Adipose tissue (tissue), 3 donors: ENCODE results near the gene ZSCAN20. TPM values are rescaled to one million over a fixed set of nuclear protein-coding genes. Genes with fewer than 3 reads are reported as not detected.

Experiments used
- H3K27ac ChIP-seq: one replicate; pipeline ENCODE4 v1.5.1; 2013; ENCODE audit warnings: low read depth, low read length
- WGBS, 3 donors: extraction: QIAGEN DNeasy Blood & Tissue Kit; methylation state at CpG; one replicate each; pipeline ENCODE4 v1.1.7; 2013; 5-methylcytosine and 5-hydroxymethylcytosine counted together
- polyA plus RNA-seq, 3 donors: library from polyadenylated mRNA; stranded (reverse); fragments of 200-250 nt; gene quantifications; one replicate each; pipeline ENCODE4 v1.2.3, GENCODE V29; 2013
- donor health status: healthy with polysubstance abuse.
- donor health status: Bipolar disorder and iron deficiency.
- donor health status: healthy.

ZSCAN20 gene
- 1 to 10 TPM in 1 of 3 donors, under 1 TPM in 2; 0.52 to 2.0 (median 0.64) TPM for polyA plus RNA-seq

GRCh38 chr1:33472269-33472980 lies at the start of gene ZSCAN20:
ZSCAN20 (plus strand) TSS chr1:33472645; CDS start chr1:33479289, 6,644 bp downstream.
- no peak within 1 kb of the TSS for H3K27ac ChIP-seq
- WGBS, 3 donors, result 1% methylated on average over 38 of the region's 38 CpGs

GRCh38 chr1:33424205-33424604 lies 48.2 kb upstream of the ZSCAN20 start:
- no peak overlapping the region for H3K27ac ChIP-seq
- WGBS, 3 donors, result 50 to 91% (median 86%) methylated on average over 4 of the region's 4 CpGs

GRCh38 chr1:33424610-33425009 lies 47.8 kb upstream of the ZSCAN20 start:
- WGBS, 3 donors, result 75 to 90% (median 89%) methylated on average over 2 of the region's 2 CpGs
- H3K27ac ChIP-seq, result no peak overlapping the region

- no peak overlapping the region for H3K27ac ChIP-seq
- WGBS, 3 donors, result 92 to 94% (median 93%) methylated on average over 2 of the region's 2 CpGs
Observed at GRCh38 chr1:33425900-33426299, 46.5 kb upstream of the ZSCAN20 start.

GRCh38 chr1:33426916-33427315 lies 45.5 kb upstream of the ZSCAN20 start:
- WGBS, 3 donors, result 31 to 87% (median 83%) methylated on average over 3 of the region's 3 CpGs

GRCh38 chr1:33428661-33429060 lies 43.8 kb upstream of the ZSCAN20 start:
- H3K27ac ChIP-seq, result no peak overlapping the region
- 93 to 100% (median 97%) methylated on average over 2 of the region's 2 CpGs for WGBS, 3 donors

More at GRCh38 chr1:33426916-33427315, 45.5 kb upstream of the ZSCAN20 start:
- no peak overlapping the region for H3K27ac ChIP-seq

- WGBS, 3 donors, result 89 to 90% (median 89%) methylated on average over 2 of the region's 2 CpGs
- no peak overlapping the region for H3K27ac ChIP-seq
Observed at GRCh38 chr1:33429332-33429731, 43.1 kb upstream of the ZSCAN20 start.

GRCh38 chr1:33429856-33430691 lies 42.4 kb upstream of the ZSCAN20 start:
- 4 to 12% (median 11%) methylated on average over 45 to 54 of the region's 54 CpGs for WGBS, 3 donors
- H3K27ac ChIP-seq, result no peak overlapping the region

- H3K27ac ChIP-seq, result no peak within 1 kb of the TSS
- 1 to 3% (median 2%) methylated on average over 70 to 91 of the region's 91 CpGs for WGBS, 3 donors
Observed at GRCh38 chr1:33430692-33431593, 41.5 kb upstream of the ZSCAN20 start, which contains the start of gene PHC2. PHC2 (minus strand) TSS chr1:33431095; CDS start chr1:33375539, 55,556 bp downstream.

- H3K27ac ChIP-seq, result no peak overlapping the region
- WGBS, 3 donors, result 22 to 72% (median 25%) methylated on average over 3 of the region's 3 CpGs
Observed at GRCh38 chr1:33433509-33434362, 38.7 kb upstream of the ZSCAN20 start.

- 89 to 98% (median 93%) methylated on average over 1 of the region's 1 CpG for WGBS, 3 donors
- H3K27ac ChIP-seq, result no peak overlapping the region
Observed at GRCh38 chr1:33434363-33434750, 38.1 kb upstream of the ZSCAN20 start.

GRCh38 chr1:33435096-33435820 lies 37.2 kb upstream of the ZSCAN20 start:
- no peak overlapping the region for H3K27ac ChIP-seq
- 63 to 71% (median 63%) methylated on average over 4 of the region's 4 CpGs for WGBS, 3 donors

GRCh38 chr1:33436557-33437285 lies 35.7 kb upstream of the ZSCAN20 start:
- 52 to 94% (median 65%) methylated on average over 4 of the region's 4 CpGs for WGBS, 3 donors
- no peak overlapping the region for H3K27ac ChIP-seq

GRCh38 chr1:33438364-33439160 lies 33.9 kb upstream of the ZSCAN20 start:
- H3K27ac ChIP-seq, result no peak overlapping the region
- 84 to 87% (median 84%) methylated on average over 6 of the region's 6 CpGs for WGBS, 3 donors

- no peak overlapping the region for H3K27ac ChIP-seq
- WGBS, 3 donors, result 58 to 68% (median 64%) methylated on average over 1 of the region's 1 CpG
Observed at GRCh38 chr1:33439662-33440061, 32.8 kb upstream of the ZSCAN20 start.
